Suppressor macrophage treated with lipopolysaccharide for 1 hour (primary cell): ENCODE measurements around the gene ZEB2.

Experiments
- DNase-seq, 3 donors: peaks; one replicate each; pipeline ENCODE4 v3.0.0-alpha.2; 2020 to 2022

ZEB2 gene

GRCh38 chr2:144526831-144527230, 6.9 kb upstream of the ZEB2 start:
- DNase-seq = no peak

DNA sequence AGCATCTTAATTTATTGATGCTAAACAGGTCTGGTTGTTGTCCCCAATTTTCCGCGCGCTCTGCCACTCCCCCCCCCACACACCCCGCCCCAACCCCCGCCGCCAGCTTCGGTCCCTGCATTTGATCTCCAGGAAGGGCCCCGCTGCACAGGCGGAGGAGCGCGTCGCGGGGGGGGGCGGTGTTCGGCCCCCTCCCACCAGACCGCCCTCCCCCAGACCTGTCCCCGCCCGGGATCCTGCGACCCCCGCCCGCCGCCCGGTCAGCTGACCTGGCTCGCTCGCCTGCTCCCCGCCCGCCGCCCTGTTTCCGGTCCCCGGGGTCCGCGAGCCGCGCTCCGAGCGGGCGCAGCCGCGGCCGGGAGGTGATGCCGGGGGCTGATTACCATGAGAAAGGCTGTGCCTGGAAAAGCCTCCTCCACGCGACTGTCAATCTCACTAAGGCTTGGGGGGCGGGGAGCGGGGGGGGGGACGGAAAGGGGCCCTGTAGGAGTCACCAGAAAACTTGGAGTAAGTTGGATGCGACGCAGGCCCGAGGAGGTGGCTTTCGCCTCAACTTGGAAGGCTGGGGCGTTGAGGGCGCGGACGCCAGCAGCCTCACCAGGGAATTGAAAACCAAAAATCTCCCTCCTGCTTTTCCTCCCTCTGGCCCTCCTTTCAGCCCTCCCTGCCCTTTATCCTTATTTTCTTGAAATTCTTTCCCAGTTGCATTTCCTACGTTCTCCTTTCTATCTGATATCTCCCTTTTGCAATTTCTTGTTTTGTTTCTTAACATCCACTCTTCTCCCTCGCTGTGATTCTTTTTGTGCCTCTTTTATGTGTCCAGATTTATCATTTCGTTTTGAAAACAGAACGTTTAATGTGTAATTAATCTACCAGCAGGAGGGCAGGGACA, 4.4 kb upstream of the ZEB2 start:
- DNase-seq = peak in 2 of 3 donors; percentile 51 to 67

DNA sequence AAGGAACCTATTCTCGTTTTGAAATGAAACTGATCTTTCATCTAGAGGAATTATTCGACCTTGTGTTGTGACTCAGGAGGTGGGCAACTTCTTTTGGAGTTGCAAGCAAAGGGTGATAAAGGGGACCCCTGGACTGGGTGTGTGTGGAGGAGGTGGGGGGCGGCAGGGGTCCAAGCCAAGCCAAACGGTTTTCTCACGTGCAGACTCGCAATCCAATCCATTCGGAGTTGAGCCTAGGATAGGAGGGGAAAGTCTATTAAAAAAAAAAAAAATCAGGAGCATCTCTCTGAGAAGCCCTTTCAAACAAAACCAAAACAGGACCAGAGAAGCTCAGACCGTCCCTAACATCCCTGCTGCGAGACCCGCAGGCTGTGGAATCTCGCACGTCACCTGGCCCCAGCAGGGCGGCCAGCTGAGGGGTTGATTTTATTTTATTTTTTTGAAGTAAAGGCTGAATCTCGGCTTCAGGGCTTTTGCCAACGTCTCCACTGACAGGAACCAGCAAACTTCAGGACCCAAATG, 3.7 kb upstream of the ZEB2 start:
- DNase-seq = peak in 2 of 3 donors; percentile 25 to 57

DNA sequence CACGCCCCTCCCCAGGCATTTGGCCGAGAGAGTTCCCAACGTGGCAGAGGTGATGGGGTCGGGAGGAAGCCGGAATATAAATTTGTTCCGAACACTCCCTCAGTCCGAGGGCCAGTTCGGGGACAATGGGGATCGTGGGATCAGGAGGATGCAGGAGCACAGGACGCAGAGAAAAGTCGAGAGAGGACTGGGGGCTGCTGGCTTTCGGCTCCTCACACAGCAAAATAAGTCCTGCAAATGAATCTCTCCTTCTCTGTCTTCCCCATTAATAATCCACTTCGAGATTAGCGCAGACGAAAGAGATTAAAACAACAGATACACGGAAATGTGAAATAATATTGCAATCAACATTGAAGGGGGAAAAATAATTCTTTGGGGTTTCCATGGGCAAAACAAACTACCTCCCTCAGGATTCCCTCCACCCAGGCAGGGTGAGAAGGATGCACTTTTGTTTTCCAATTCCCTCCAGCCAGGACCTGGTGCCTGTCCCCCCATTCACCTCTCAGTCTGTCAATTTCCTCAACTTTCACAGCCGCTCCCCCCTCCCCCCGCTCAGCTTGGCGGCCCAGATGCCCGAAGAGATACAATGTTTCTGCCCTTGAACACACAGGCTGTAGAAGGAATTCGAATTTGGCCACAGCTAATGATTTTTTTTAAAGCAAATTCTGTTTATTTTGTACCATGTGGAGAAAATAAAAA, 3.1 kb upstream of the ZEB2 start:
- peak in 2 of 3 donors; percentile 45 to 48 for DNase-seq

DNA sequence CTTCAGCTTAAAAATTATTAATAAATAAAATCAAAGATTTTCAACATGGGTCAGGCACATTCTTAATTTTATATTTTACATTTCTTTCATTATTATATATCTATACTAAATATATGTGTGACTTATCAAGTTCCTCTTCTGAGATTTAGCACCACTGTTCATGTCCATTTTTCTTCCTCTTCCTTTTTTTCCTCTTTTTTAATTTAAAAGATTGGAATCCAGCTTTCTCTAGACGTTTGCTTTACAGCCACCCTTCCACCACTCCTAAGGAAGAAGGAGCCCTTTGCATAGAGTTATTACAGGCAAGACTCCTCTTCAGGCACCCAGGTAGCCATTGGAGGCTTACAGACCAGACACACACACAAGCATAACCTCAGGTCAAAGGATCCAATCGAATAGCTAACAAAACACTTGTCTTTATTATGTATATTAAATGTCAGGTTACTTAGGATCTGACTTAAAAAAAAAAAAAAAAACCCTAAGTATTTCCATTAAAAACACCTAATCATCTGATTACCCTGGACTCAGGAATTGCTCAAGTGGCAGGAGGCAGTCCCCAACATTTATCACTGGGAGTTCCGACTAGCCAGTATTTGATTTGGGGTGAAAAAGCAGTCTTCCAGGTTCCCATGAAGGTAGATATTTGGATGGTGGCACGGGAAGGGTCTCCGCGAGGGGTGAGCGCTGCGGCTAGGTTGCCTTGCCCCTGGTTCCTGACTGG, 2.4 kb upstream of the ZEB2 start:
- DNase-seq = peak in 1 of 3 donors; percentile 36

DNA sequence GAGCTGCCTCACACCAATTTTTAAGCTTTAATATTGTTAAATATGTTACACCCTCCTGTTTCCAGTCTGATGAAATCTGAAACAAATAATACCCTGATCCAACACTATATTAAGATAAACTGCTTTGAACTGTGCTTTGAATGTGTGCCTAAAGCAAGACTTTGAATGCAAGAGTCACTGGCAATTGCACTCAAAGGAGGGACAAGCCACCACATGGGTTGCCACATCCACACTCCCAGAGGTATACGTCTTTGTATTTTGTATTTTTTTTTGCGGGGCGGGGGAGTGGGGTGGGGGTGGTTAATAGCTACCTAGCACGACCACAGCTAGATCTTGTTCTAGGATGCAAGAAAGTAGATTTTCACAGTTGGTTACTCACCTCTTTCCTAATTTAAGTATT, 1.8 kb upstream of the ZEB2 start:
- DNase-seq = peak in 1 of 3 donors; percentile 43

GRCh38 chr2:144520756-144521487, 1.0 kb upstream of the ZEB2 start:
- DNase-seq = peak; percentile 63 to 87 (median 79)

DNA sequence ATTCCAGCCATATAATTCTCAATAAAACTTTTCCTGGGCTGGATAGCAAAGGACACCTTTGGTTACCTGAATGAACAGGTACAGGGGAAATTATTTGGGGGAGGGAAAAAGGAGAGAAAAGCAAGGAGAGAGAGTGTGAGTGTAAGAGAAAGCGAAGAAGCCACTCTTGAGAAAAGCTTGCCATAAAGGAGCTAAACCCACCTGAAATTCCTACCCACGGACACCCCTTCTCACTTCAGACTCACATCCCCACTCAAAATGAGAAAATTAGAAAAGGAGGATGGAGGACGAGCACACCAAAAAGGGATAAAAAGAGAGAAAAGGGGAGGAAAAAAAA, 354 bp downstream of the ZEB2 start:
- no peak for DNase-seq

GRCh38 chr2:144518748-144519596, 947 bp downstream of the ZEB2 start:
- peak; percentile 69 to 91 (median 85) for DNase-seq

- peak; percentile 55 to 86 (median 68) for DNase-seq
These were observed 1.8 kb downstream of the ZEB2 start for GRCh38 chr2:144517866-144518747.

- DNase-seq = peak; percentile 95 to 99 (median 97)
These were observed 2.7 kb downstream of the ZEB2 start for GRCh38 chr2:144516981-144517865.

GRCh38 chr2:144516411-144516980, 3.4 kb downstream of the ZEB2 start:
- peak in 2 of 3 donors; percentile 58 to 70 for DNase-seq

DNA sequence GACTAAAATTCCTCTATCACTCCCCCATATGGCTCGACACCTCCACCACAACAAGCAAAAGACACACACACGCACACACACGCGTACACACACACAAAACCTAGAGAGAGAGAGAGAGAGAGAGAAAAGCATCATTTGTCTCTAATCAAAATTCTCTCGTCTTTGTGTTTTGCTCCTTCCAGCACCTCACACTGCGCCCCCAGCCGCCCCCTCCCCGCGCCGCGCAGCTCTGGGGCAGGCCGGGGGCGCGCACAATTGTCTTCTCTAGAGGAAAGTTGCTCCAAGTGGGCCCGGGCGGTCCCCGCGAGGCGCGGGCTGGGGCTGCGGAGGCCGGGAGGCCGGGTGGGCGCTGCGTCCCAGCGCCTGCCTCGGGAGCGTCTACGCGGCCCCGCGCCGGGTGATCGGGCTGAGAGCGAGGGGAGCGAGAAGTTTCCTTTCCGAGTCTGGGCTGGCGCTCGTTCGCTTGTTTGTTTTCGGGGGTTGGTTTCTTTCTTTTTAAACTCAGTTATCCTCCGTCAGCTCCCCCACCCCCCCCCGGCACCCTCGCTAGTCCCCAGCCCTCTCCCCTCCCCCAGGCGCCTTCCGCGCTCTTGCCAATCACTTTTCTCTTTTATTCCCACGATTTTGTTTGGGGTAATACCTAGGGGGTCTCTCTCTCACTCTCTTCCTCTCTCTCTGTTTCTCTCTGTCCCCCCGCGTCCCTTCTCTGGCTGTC, 4.1 kb downstream of the ZEB2 start:
- DNase-seq = peak; percentile 62 to 77 (median 63)

GRCh38 chr2:144515099-144515695, 4.7 kb downstream of the ZEB2 start:
- DNase-seq = peak in 1 of 3 donors; percentile 41

DNA sequence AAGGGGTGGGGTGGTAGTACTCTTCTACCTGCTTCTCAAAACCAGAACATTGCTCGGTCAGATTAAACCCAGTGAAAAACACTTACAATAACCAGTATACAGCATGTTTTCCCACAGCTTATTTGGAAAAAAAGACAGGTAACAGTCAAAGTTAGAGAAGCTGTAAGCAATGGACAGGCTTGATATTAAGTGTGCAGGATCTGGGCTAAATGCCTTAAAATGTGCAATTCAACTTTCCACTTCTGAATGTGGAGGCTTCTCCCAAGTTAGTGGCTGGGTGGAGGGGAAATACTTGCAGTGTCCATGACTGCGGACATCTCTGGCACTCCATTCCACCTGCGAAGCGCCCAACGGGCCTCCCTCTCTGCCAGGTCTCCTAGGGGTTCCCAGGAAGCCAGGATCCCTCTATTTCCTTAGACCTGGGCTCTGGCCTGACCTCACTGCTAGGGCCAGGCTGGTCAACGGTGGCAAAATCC, 5.3 kb downstream of the ZEB2 start:
- peak in 1 of 3 donors; percentile 42 for DNase-seq

DNA sequence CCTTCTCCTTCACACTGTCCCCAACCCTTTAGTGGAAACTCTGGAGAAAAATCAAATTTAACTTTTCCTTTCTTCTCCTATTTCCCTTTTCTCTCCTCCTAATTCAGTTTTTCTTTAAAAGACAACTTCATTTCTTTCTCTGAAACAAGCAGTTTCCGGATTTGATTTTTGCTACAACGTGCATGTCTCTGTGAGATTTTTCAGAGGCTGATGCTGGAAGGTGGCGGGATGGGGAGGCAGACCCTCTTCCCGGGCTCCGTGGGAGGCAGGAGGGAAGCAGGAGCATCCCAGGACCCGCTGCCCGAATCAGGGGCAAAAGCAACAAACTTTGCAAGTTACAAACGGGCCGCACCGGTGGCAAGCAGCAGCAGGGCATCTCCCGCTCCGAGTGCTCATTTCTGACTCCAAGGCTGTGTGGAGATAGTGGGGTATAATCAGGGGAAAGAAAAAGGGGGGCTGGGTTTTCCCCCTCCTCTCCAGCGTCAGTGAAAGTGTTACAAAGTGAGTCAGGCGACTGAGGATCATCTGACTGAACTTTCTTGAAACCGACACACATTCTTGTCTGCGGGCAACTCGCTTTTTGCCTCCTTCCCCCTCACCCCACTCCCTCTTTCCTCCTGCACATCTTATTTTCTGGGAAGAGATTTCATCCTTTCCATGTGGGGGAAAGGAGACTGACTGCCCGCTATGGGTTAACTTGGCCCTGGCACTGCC, 6.4 kb downstream of the ZEB2 start:
- peak; percentile 72 to 86 (median 72) for DNase-seq

DNA sequence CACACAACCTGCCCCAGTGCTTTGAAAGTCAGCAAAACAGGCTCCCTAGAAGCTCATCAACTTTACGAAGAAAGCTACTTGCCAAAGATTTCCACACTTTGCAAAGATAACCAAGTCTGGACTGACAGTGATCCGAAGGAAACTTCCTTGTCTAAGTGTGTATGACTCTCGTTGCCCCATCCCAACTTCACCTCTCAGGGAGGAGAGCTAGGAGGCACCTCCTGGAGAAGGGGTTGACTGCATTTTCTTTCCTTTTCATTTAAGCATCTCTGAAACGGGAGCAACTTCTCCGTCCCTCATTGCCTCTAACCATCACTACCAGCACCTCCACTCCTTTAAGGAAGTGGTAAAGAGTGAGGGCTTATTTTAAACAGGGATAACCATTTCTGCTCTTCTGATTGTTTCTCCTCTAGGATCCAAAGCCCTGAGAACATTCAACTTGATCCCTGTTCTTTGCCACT, 7.0 kb downstream of the ZEB2 start:
- no peak for DNase-seq
